CD4-positive, alpha-beta T cell (primary cell): ENCODE measurements around the gene RGS14. TPM values are rescaled to one million over a fixed set of nuclear protein-coding genes. Genes with fewer than 3 reads are reported as not detected.

Experiments
- ATAC-seq: fragments of 200-7000 bp; cut with Tn5 transposase; one replicate; pipeline ENCODE4 v1.10.0; 2022; ENCODE audit warnings: mild to moderate bottlenecking; ENCODE audit not compliant: poor library complexity
- CTCF ChIA-PET: fragments of 350-600 bp; sonication (Branson Sonifier 250); formaldehyde crosslinking; loops from one replicate; lab custom pipeline; 2021; ENCODE audit warnings: antibody characterized with exemption, inconsistent platforms; lab: Charles Lee
- POLR2A ChIA-PET: fragments of 350-600 bp; sonication (Branson Sonifier 250); formaldehyde crosslinking; loops from one replicate; lab custom pipeline; 2021; ENCODE audit warnings: antibody characterized with exemption, inconsistent platforms; lab: Charles Lee
- DNase-seq, 14 experiments: peaks; one replicate each; pipeline ENCODE4 v3.0.0-alpha.2; 2013 to 2020; ENCODE audit warnings: mixed read lengths in 2 of 14
- H3K27ac ChIP-seq, 2 donors: one replicate each; pipeline versions ENCODE4 v1.5.1 to v1.7.0; 2013; ENCODE audit warnings: low read length in 2 of 2, low read depth in 1 of 2, mild to moderate bottlenecking in 1 of 2
- H3K27me3 ChIP-seq, 2 experiments: 1 replicate in 1 of 2; 2 replicates in 1 of 2; pipeline versions ENCODE4 v1.6.1 to v1.7.0; 2013; ENCODE audit warnings: low read length in 2 of 2, control low read depth in 1 of 2, mild to moderate bottlenecking in 1 of 2, moderate library complexity in 1 of 2; ENCODE audit not compliant: insufficient read depth in 2 of 2, control insufficient read depth in 1 of 2
- H3K36me3 ChIP-seq: one replicate; pipeline ENCODE4 v1.6.1; 2013; ENCODE audit warnings: low read length, control low read depth; ENCODE audit not compliant: insufficient read depth
- H3K4me1 ChIP-seq: one replicate; pipeline ENCODE4 v1.6.1; 2013; ENCODE audit warnings: low read length, control low read depth; ENCODE audit not compliant: insufficient read depth
- H3K4me3 ChIP-seq: one replicate; pipeline ENCODE4 v1.5.1; 2013; ENCODE audit warnings: mild to moderate bottlenecking, low read length, moderate library complexity
- H3K9me3 ChIP-seq, 2 experiments: 1 replicate in 1 of 2; 2 replicates in 1 of 2; pipeline versions ENCODE4 v1.6.1 to v1.7.0; 2013; ENCODE audit warnings: low read length in 2 of 2, mild to moderate bottlenecking in 2 of 2, control low read depth in 1 of 2, moderate library complexity in 1 of 2; ENCODE audit not compliant: control insufficient read depth in 1 of 2, insufficient read depth in 1 of 2
- H3K27ac Mint-ChIP-seq: one replicate; pipeline ENCODE4 v1.8.0; 2020; ENCODE audit warnings: mixed read lengths
- H3K27me3 Mint-ChIP-seq: one replicate; pipeline ENCODE4 v1.8.0; 2021; ENCODE audit warnings: mixed read lengths
- H3K36me3 Mint-ChIP-seq: one replicate; pipeline ENCODE4 v1.8.0; 2021; ENCODE audit warnings: low read depth, mixed read lengths
- H3K4me1 Mint-ChIP-seq: one replicate; pipeline ENCODE4 v1.8.0; 2021; ENCODE audit warnings: low read depth, mixed read lengths
- H3K4me3 Mint-ChIP-seq: one replicate; pipeline ENCODE4 v1.8.0; 2020; ENCODE audit warnings: mild to moderate bottlenecking, mixed read lengths
- H3K9me3 Mint-ChIP-seq: one replicate; pipeline ENCODE4 v1.8.0; 2020; ENCODE audit warnings: mixed read lengths
- CTCF ChIP-seq: fragments of 200-600 bp; IDR thresholded peaks from one replicate; pipeline ENCODE4 v1.8.0; 2022; ENCODE audit warnings: antibody characterized with exemption, mild to moderate bottlenecking
- intact Hi-C, 2 experiments: fragments of 100-400 bp; cut with DNase I in 1 of 2; cut with micrococcal nuclease in 1 of 2; formaldehyde crosslinking; loops; one replicate each; pipeline versions ENCODE4 v1.15.1 to v1.9.0; 2023 to 2025; cut with DNase I, micrococcal nuclease
- total RNA-seq, 174 experiments: library from RNA in 2 of 174; stranded (reverse) in 2 of 174; gene quantifications; one replicate each; pipeline ENCODE4 v1.2.3 and lab custom pipeline; 2021 to 2026

RGS14 gene
- total RNA-seq, 2 experiments from 2014 or later, result 34.7 to 35.3 TPM

GRCh38 chr5:177409043-177409801 is 51.5 kb downstream of the RGS14 start, which contains the start of gene F12:
TSS of gene F12 (minus strand) at chr5:177409564. CDS start at chr5:177409527, 37 bp downstream.
- intact Hi-C loops, result no loop called here
- peaks cover 38% of the 10 kb centered on the region for H3K4me1 Mint-ChIP-seq
- no peaks in the 10 kb centered on the region for H3K36me3 Mint-ChIP-seq
- H3K4me3 Mint-ChIP-seq, result no peak within 1 kb of the TSS
- H3K36me3 ChIP-seq, result no peaks in the 10 kb centered on the region
- no peak for DNase-seq
- no peaks in the 10 kb centered on the region for H3K27me3 Mint-ChIP-seq
- ChIA-PET POLR2A (interaction anchor here (8.8 to 11.0 kb wide), 2 partner anchors 21 to 40 kb away, joined by 250 to 435 read pairs; partner anchors contain the start of genes GRK6 and PRR7), CTCF (interaction anchor here (0.7 to 9.7 kb wide), 2 partner anchors 19 to 42 kb away, joined by 3 to 352 read pairs; partner anchors contain the start of gene PRR7)
- TF ChIP-seq CTCF, result no peak
- peaks cover 47% of the 10 kb centered on the region for H3K4me1 ChIP-seq
- H3K27ac ChIP-seq, result no peak within 1 kb of the TSS
- H3K4me3 ChIP-seq, result no peak within 1 kb of the TSS
- no peak for ATAC-seq
- no peak within 1 kb of the TSS for H3K27ac Mint-ChIP-seq
- no peaks in the 10 kb centered on the region for H3K9me3 Mint-ChIP-seq
- no peaks in the 10 kb centered on the region for H3K9me3 ChIP-seq
- H3K27me3 ChIP-seq, result no peaks in the 10 kb centered on the region

GRCh38 chr5:177410575-177410974 is 52.9 kb downstream of the RGS14 start:
- DNase-seq (peak in 1 of 14 experiments; percentile 45), ATAC-seq (no peak)
- H3K4me1 ChIP-seq, result peaks cover 47% of the 10 kb centered on the region

More at GRCh38 chr5:177410575-177410974, 52.9 kb downstream of the RGS14 start:
- Histone ChIP-seq H3K4me3 (no peak overlapping the region), H3K27ac (no peak overlapping the region), H3K36me3 (no peaks in the 10 kb centered on the region), H3K9me3 (no peaks in the 10 kb centered on the region), H3K27me3 (no peaks in the 10 kb centered on the region)
- TF ChIP-seq CTCF, result no peak
- POLR2A ChIA-PET, result interaction anchor here (0.7 to 11.0 kb wide), 2 partner anchors 27 to 39 kb away, joined by 3 to 435 read pairs; partner anchors contain the start of gene PRR7
- Mint-ChIP-seq H3K27me3 (no peaks in the 10 kb centered on the region), H3K9me3 (no peaks in the 10 kb centered on the region), H3K36me3 (no peaks in the 10 kb centered on the region), H3K4me1 (peaks cover 38% of the 10 kb centered on the region), H3K27ac (no peak overlapping the region), H3K4me3 (no peak overlapping the region)
- CTCF ChIA-PET, result no interaction called here
- intact Hi-C loops, result loop anchor here in 1 of 2 experiments (1.0 kb wide), 1 partner anchor 11 kb away; no protein-coding TSS in a partner anchor
